A549 (cell line): ENCODE measurements around the gene POLRMT. TPM values are rescaled to one million over a fixed set of nuclear protein-coding genes. Genes with fewer than 3 reads are reported as not detected.
A peak's percentile ranks its signal among the peaks of the same experiment; 100 is the strongest.

Experiments
- ATAC-seq, 2 experiments: fragments of 200-7000 bp in 1 of 2; fragments of >200 bp in 1 of 2; cut with Nextera tagmentation in 1 of 2; cut with Tn5 transposase in 1 of 2; 3 replicates each; pipeline versions ENCODE4 v1.8.0 to v1.9.1; 2018 to 2020; ENCODE audit warnings: mild to moderate bottlenecking in 1 of 2, moderate library complexity in 1 of 2
- CTCF ChIA-PET: fragments of 300-600 bp; sonication (Branson Sonifier 250); formaldehyde crosslinking; extraction: SDS; loops from one replicate; lab custom pipeline; 2021; ENCODE audit warnings: antibody characterized with exemption, inconsistent platforms; lab: Yijun Ruan, JAX
- POLR2A ChIA-PET: fragments of 350-600 bp; formaldehyde crosslinking; extraction: SDS; loops from one replicate; lab custom pipeline; 2021; ENCODE audit warnings: antibody characterized with exemption, inconsistent platforms; lab: Yijun Ruan, JAX
- DNase-seq, 2 experiments: peaks; one replicate each; pipeline versions ENCODE4 v3.0.0 to v3.0.0-alpha.2; 2011 to 2016; ENCODE audit warnings: low read depth in 1 of 2, low spot score in 1 of 2
- FAIRE-seq: peaks from 2 replicates; lab custom pipeline; 2011; peaks lifted over from hg19 to GRCh38; lab: Jason Lieb, UNC
- H3K27ac ChIP-seq, 2 experiments: fragments of >200 bp; sonication (Bioruptor Twin); formaldehyde crosslinking; 3 replicates each; pipeline ENCODE4 v1.5.1; 2016 to 2017
- H3K4me1 ChIP-seq: fragments of >200 bp; sonication (Bioruptor Twin); formaldehyde crosslinking; 3 replicates; pipeline ENCODE4 v1.6.1; 2016
- H3K4me2 ChIP-seq: fragments of >200 bp; sonication (Bioruptor Twin); formaldehyde crosslinking; 3 replicates; pipeline ENCODE4 v1.6.1; 2016
- H3K4me3 ChIP-seq: fragments of >200 bp; sonication (Bioruptor Twin); formaldehyde crosslinking; 3 replicates; pipeline ENCODE4 v1.5.1; 2016
- H3K9me3 ChIP-seq: fragments of >200 bp; sonication (Bioruptor Twin); formaldehyde crosslinking; 3 replicates; pipeline ENCODE4 v1.6.1; 2016
- BCL3 ChIP-seq: fragments of >200 bp; sonication (Bioruptor Twin); formaldehyde crosslinking; IDR thresholded peaks from 3 replicates; pipeline ENCODE4 v1.6.1; 2016
- BHLHE40 ChIP-seq: IDR thresholded peaks from 2 replicates; pipeline ENCODE4 v1.6.1; 2012; ENCODE audit warnings: low read depth, low read length, inconsistent platforms
- CEBPB ChIP-seq, 2 experiments: fragments of >200 bp in 1 of 2; sonication (Bioruptor Twin) in 1 of 2; formaldehyde crosslinking in 1 of 2; IDR thresholded peaks; 2 replicates each; pipeline ENCODE4 v1.6.1; 2012 to 2016
- CHD2 ChIP-seq: fragments of 150-350 bp; IDR thresholded peaks from 2 replicates; pipeline ENCODE4 v1.6.1; 2014; ENCODE audit warnings: low read length; ENCODE audit not compliant: partially characterized antibody
- E2F6 ChIP-seq: IDR thresholded peaks from 2 replicates; pipeline ENCODE4 v1.6.1; 2012; ENCODE audit warnings: low read depth, borderline replicate concordance
- EHF ChIP-seq: fragments of 250-450 bp; sonication (Bioruptor Pico); IDR thresholded peaks from 2 replicates; pipeline ENCODE4 v1.5.0; 2020; ENCODE audit warnings: mild to moderate bottlenecking
- EP300 ChIP-seq, 2 experiments: fragments of >200 bp; sonication (Bioruptor Twin); formaldehyde crosslinking; IDR thresholded peaks; 2 replicates in 1 of 2; 3 replicates in 1 of 2; pipeline ENCODE4 v1.6.1; 2016 to 2017
- ESRRA ChIP-seq: fragments of 150-350 bp; IDR thresholded peaks from 2 replicates; pipeline ENCODE4 v1.6.1; 2014; ENCODE audit warnings: mild to moderate bottlenecking, low read length, borderline replicate concordance
- FOSL2 ChIP-seq, 2 experiments: fragments of 450-650 bp in 1 of 2; fragments of >200 bp in 1 of 2; sonication (Bioruptor Twin) in 1 of 2; formaldehyde crosslinking; IDR thresholded peaks; 2 replicates each; pipeline versions ENCODE4 v1.5.0 to v1.6.1; 2016 to 2020; ENCODE audit warnings: mild to moderate bottlenecking in 1 of 2, moderate library complexity in 1 of 2
- GATA3 ChIP-seq: IDR thresholded peaks from 2 replicates; pipeline ENCODE4 v1.6.1; 2012; ENCODE audit warnings: borderline replicate concordance
- HEYL ChIP-seq: fragments of 250-450 bp; sonication (Bioruptor Pico); IDR thresholded peaks from 2 replicates; pipeline ENCODE4 v1.8.0; 2021; ENCODE audit warnings: mild to moderate bottlenecking, moderate library complexity
- HOXB13 ChIP-seq: fragments of 250-450 bp; sonication (Bioruptor Pico); IDR thresholded peaks from 2 replicates; pipeline ENCODE4 v1.5.0; 2020; ENCODE audit warnings: low read depth, mild to moderate bottlenecking, moderate library complexity
- HOXB5 ChIP-seq: fragments of 250-450 bp; sonication (Bioruptor Pico); IDR thresholded peaks from 2 replicates; pipeline ENCODE4 v1.5.0; 2020; ENCODE audit warnings: mild to moderate bottlenecking, moderate library complexity
- JUN ChIP-seq, 2 experiments: fragments of >200 bp; sonication (Bioruptor Twin); formaldehyde crosslinking; IDR thresholded peaks; 2 replicates in 1 of 2; 3 replicates in 1 of 2; pipeline ENCODE4 v1.6.1; 2016 to 2017
- JUNB ChIP-seq: fragments of >200 bp; sonication (Bioruptor Twin); formaldehyde crosslinking; IDR thresholded peaks from 2 replicates; pipeline ENCODE4 v1.6.1; 2016
- KDM1A ChIP-seq: fragments of 200-600 bp; sonication (generic); IDR thresholded peaks from 2 replicates; pipeline ENCODE4 v1.6.1; 2016; ENCODE audit warnings: low read depth, mild to moderate bottlenecking
- KDM5A ChIP-seq: fragments of 200-600 bp; sonication (generic); IDR thresholded peaks from 2 replicates; pipeline ENCODE4 v1.6.1; 2016; ENCODE audit warnings: antibody characterized with exemption, mild to moderate bottlenecking
- MAFK ChIP-seq: fragments of 450-650 bp; IDR thresholded peaks from 2 replicates; pipeline ENCODE4 v1.6.1; 2014; ENCODE audit not compliant: partially characterized antibody
- MAX ChIP-seq: IDR thresholded peaks from 2 replicates; pipeline ENCODE4 v1.6.1; 2012
- NFE2L2 ChIP-seq: fragments of 150-350 bp; conservative IDR thresholded peaks from 2 replicates; pipeline ENCODE4 v1.6.1; 2014; ENCODE audit warnings: low read length
- RARB ChIP-seq: fragments of 250-450 bp; sonication (Bioruptor Pico); IDR thresholded peaks from 2 replicates; pipeline ENCODE4 v1.8.0; 2021; ENCODE audit warnings: mild to moderate bottlenecking, moderate library complexity
- RFX5 ChIP-seq: fragments of 450-650 bp; IDR thresholded peaks from 2 replicates; pipeline ENCODE4 v1.7.1; 2014; ENCODE audit warnings: antibody characterized with exemption, mild to moderate bottlenecking, moderate library complexity
- TFCP2L1 ChIP-seq: fragments of 250-450 bp; sonication (Bioruptor Pico); IDR thresholded peaks from 2 replicates; pipeline ENCODE4 v1.5.0; 2021; ENCODE audit warnings: mild to moderate bottlenecking
- USF2 ChIP-seq: fragments of 450-650 bp; IDR thresholded peaks from 2 replicates; pipeline ENCODE4 v1.6.1; 2014; ENCODE audit warnings: antibody characterized with exemption
- ZNF302 ChIP-seq: fragments of 250-450 bp; sonication (Bioruptor Pico); IDR thresholded peaks from 2 replicates; pipeline ENCODE4 v1.9.0; 2021; ENCODE audit warnings: inconsistent platforms, mild to moderate bottlenecking, moderate library complexity
- WGBS: methylation state at CpG from one replicate; pipeline ENCODE4 v1.1.6; 2017; ENCODE audit errors: missing lambda C conversion rate; 5-methylcytosine and 5-hydroxymethylcytosine counted together
- polyA plus RNA-seq, 4 experiments: library from polyadenylated mRNA; depleted of rRNA in 3 of 4; stranded (reverse); fragments of >200 nt; fragmentation: RNase III in 1 of 4; extraction: RNeasy Plus Mini Kit Qiagen cat#74134 plus additional on column Dnase treatment in 1 of 4; gene quantifications; 2 replicates in 3 of 4; 3 replicates in 1 of 4; pipeline ENCODE4 v1.2.3, GENCODE V29; 2011 to 2017

The POLRMT gene
- polyA plus RNA-seq, 2 of the 4 experiments (the other 2 are of a cell fraction), result 41.9 to 68.8 TPM

GRCh38 chr19:624433-625109 is 8.8 kb downstream of the POLRMT start:
- H3K4me1 ChIP-seq, result peaks cover 40% of the 10 kb centered on the region
- FAIRE-seq, result no peak
- no peaks in the 10 kb centered on the region for H3K9me3 ChIP-seq
- TF ChIP-seq HEYL (CRISPR knock-in tag) (no peak), HOXB13 (CRISPR knock-in tag) (peak; percentile 78), CHD2 (no peak), EHF (CRISPR knock-in tag) (peak; percentile 12; the same call in 1 of the 2 replicates), HOXB5 (CRISPR knock-in tag) (0 out of 2 replicates have a peak, but pooled peaks have one; percentile 20)
- 80% methylated on average over 17 of the region's 24 CpGs for WGBS
- CTCF ChIA-PET, result interaction anchor here (0.7 to 2.4 kb wide), 8 partner anchors 13 to 224 kb away, joined by 3 to 7 read pairs (median 5); no protein-coding TSS in a partner anchor
- POLR2A ChIA-PET, result no interaction called here
- peak overlapping the region; percentile 79 for H3K4me2 ChIP-seq
- peak overlapping the region; percentile 98 to 99 for H3K27ac ChIP-seq
- no peak overlapping the region for H3K4me3 ChIP-seq
- DNase-seq, result no peak
- ATAC-seq, result peak; percentile 9 to 17; a peak in 3 of 6 replicates

- ATAC-seq, result peak; percentile 82 to 84
- ChIA-PET POLR2A (no interaction called here), CTCF (interaction anchor here (1.0 to 2.4 kb wide), 6 partner anchors 12 to 225 kb away, joined by 3 to 7 read pairs (median 6); no protein-coding TSS in a partner anchor)
- 2% methylated on average over 21 of the region's 24 CpGs for WGBS
- DNase-seq, result peak; percentile 75 to 94
- Histone ChIP-seq H3K27ac (peak overlapping the region; percentile 98 to 99), H3K9me3 (no peaks in the 10 kb centered on the region), H3K4me1 (peaks cover 40% of the 10 kb centered on the region), H3K4me3 (no peak overlapping the region), H3K4me2 (peak overlapping the region; percentile 79)
- no peak for FAIRE-seq
- TF ChIP-seq EP300 (IDR thresholded peaks at IDR 0.05) (peak; percentile 86 to 93), CEBPB (IDR thresholded peaks at IDR 0.05) (0 out of 4 replicates have a peak, but pooled peaks of 1 of the 2 experiments have one; percentile 3), NFE2L2 (0 out of 2 replicates have a peak, but pooled peaks have one; percentile 15), RARB (peak; percentile 56; the same call in 1 of the 2 replicates), MAX (peak; percentile 91), JUNB (peak; percentile 83), FOSL2 (IDR thresholded peaks at IDR 0.05) (peak; percentile 70), FOSL2 (CRISPR knock-in tag; IDR thresholded peaks at IDR 0.05) (peak; percentile 93), JUN (IDR thresholded peaks at IDR 0.05) (peak; percentile 86 to 87; a peak in 4 of 5 replicates), E2F6 (no peak), MAFK (peak; percentile 19), GATA3 (peak; percentile 87), ZNF302 (CRISPR knock-in tag) (no peak), BCL3 (peak; percentile 51; the same call in 1 of the 3 replicates), BHLHE40 (no peak), HEYL (CRISPR knock-in tag) (no peak)
Measured at GRCh38 chr19:623974-624373, 9.4 kb downstream of the POLRMT start.

GRCh38 chr19:623175-623916 is 10.0 kb downstream of the POLRMT start:
- no peaks in the 10 kb centered on the region for H3K9me3 ChIP-seq
- peak overlapping the region; percentile 98 to 99 for H3K27ac ChIP-seq
- FAIRE-seq, result no peak
- ATAC-seq, result peak; percentile 3 to 39; a peak in 4 of 6 replicates
- CTCF ChIA-PET, result interaction anchor here (0.7 to 2.4 kb wide), 7 partner anchors 11 to 225 kb away, joined by 3 to 7 read pairs (median 4); no protein-coding TSS in a partner anchor
- peaks cover 40% of the 10 kb centered on the region for H3K4me1 ChIP-seq
- TF ChIP-seq E2F6 (no peak), MAFK (peak; percentile 6), TFCP2L1 (no peak), CEBPB (IDR thresholded peaks at IDR 0.05) (no peak), ESRRA (no peak), KDM1A (no peak), HOXB13 (CRISPR knock-in tag) (peak; percentile 25; the same call in 1 of the 2 replicates), RFX5 (no peak), USF2 (no peak), KDM5A (no peak)
- DNase-seq, result no peak
- peak overlapping the region; percentile 79 for H3K4me2 ChIP-seq
- H3K4me3 ChIP-seq, result no peak overlapping the region
- POLR2A ChIA-PET, result interaction anchor here (1.3 kb wide), 1 partner anchor 10 kb away, joined by 3 read pairs; the partner anchor contains the start of gene POLRMT
- 66% methylated on average over 3 of the region's 44 CpGs for WGBS
